Thyroid gland (tissue), 4 donors: ENCODE data around the gene SCGB1A1. TPM values are rescaled to one million over a fixed set of nuclear protein-coding genes. Genes with fewer than 3 reads are reported as not detected.
"Not testable (repeated sequence)": the region's sequence is repeated elsewhere in the genome, so short reads cannot be mapped to it uniquely, and the experiment has no call there.

Source experiments
- DNase-seq, 2 donors: peaks; one replicate each; pipeline ENCODE4 v3.0.0-alpha.2; 2019
- H3K27ac ChIP-seq, 3 donors: fragments of 200-600 bp; sonication (generic); 1 replicate in 2 of 3; 2 replicates in 1 of 3; pipeline ENCODE4 v1.5.1; 2016 to 2019; ENCODE audit warnings: mild to moderate bottlenecking in 1 of 3, moderate library complexity in 1 of 3
- H3K27me3 ChIP-seq: fragments of 200-600 bp; sonication (generic); one replicate; pipeline ENCODE4 v1.5.1; 2019
- H3K36me3 ChIP-seq, 2 donors: fragments of 200-600 bp; sonication (generic); one replicate each; pipeline ENCODE4 v1.5.1; 2016 to 2019
- H3K4me1 ChIP-seq, 2 donors: fragments of 200-600 bp; sonication (generic); one replicate each; pipeline ENCODE4 v1.5.1; 2017 to 2019
- H3K4me3 ChIP-seq, 3 donors: fragments of 200-600 bp; sonication (generic); replicated peaks in 1 of 3; 1 replicate in 2 of 3; 2 replicates in 1 of 3; pipeline ENCODE4 v1.5.1; 2016; ENCODE audit warnings: mild to moderate bottlenecking in 1 of 3
- H3K9me3 ChIP-seq: fragments of 200-600 bp; sonication (generic); one replicate; pipeline ENCODE4 v1.5.1; 2017
- POLR2A ChIP-seq, 2 donors: fragments of 450-650 bp; IDR thresholded peaks; one replicate each; pipeline ENCODE4 v1.6.1; 2017; ENCODE audit warnings: antibody characterized with exemption in 2 of 2, mild to moderate bottlenecking in 2 of 2, moderate library complexity in 1 of 2
- WGBS, 2 donors: methylation state at CpG; one replicate each; pipeline ENCODE4 v1.1.5; 2017; 5-methylcytosine and 5-hydroxymethylcytosine counted together
- intact Hi-C: fragments of 100-400 bp; cut with DNase I; formaldehyde crosslinking; loops from one replicate; pipeline ENCODE4 v1.15.1; 2023
- total RNA-seq, 4 donors: library from RNA; depleted of rRNA; stranded (reverse); fragments of >200 nt; gene quantifications; one replicate each; pipeline ENCODE4 v1.2.3, GENCODE V29; 2016
- TF ChIP-seq, protein P1 (sequence below), 6 experiments: fragments of 200-600 bp in 3 of 6; fragments of 450-650 bp in 3 of 6; sonication (generic) in 3 of 6; IDR thresholded peaks; one replicate each; pipeline ENCODE4 v1.5.1; 2016 to 2019; ENCODE audit warnings: antibody characterized with exemption in 6 of 6, mild to moderate bottlenecking in 2 of 6, inconsistent platforms in 1 of 6, moderate library complexity in 1 of 6

Gene SCGB1A1
- total RNA-seq, 4 donors from 2014 or later = not detected

- H3K27ac ChIP-seq, H3K27me3 ChIP-seq, H3K4me3 ChIP-seq, H3K4me1 ChIP-seq, intact Hi-C loops, H3K9me3 ChIP-seq, H3K36me3 ChIP-seq: not testable (repeated sequence)
- TF ChIP-seq, protein P1, sequence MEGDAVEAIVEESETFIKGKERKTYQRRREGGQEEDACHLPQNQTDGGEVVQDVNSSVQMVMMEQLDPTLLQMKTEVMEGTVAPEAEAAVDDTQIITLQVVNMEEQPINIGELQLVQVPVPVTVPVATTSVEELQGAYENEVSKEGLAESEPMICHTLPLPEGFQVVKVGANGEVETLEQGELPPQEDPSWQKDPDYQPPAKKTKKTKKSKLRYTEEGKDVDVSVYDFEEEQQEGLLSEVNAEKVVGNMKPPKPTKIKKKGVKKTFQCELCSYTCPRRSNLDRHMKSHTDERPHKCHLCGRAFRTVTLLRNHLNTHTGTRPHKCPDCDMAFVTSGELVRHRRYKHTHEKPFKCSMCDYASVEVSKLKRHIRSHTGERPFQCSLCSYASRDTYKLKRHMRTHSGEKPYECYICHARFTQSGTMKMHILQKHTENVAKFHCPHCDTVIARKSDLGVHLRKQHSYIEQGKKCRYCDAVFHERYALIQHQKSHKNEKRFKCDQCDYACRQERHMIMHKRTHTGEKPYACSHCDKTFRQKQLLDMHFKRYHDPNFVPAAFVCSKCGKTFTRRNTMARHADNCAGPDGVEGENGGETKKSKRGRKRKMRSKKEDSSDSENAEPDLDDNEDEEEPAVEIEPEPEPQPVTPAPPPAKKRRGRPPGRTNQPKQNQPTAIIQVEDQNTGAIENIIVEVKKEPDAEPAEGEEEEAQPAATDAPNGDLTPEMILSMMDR (IDR thresholded peaks at IDR 0.05) = peak; percentile 11 to 53 (median 24)
- DNase-seq = peak; percentile 17 to 36
- WGBS, 2 donors = 3 to 7% methylated on average over 9 of the region's 9 CpGs
These were observed 40.3 kb upstream of the SCGB1A1 start for GRCh38 chr11:62378459-62379063.

DNA sequence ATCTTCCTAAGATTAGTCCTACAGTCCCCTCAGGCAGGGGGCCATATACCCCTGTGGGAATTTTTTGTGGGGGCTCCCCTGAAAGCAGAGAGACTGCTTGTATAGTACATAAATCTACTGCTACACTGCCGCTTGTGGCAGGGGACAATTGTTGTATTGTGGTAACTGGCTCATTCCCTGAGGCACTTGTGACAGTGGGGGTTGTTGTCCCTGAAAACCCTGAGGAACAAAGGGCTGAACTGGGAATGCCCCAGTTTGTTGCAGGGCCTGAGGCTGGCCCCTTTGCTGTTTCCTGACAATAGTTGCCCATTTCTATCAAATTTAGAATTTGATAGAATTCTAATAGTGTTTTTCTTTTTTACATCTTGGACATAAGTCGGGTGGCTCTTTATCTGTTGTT lies 39.2 kb upstream of the SCGB1A1 start:
- H3K36me3 ChIP-seq, intact Hi-C loops: not testable (repeated sequence)

DNA sequence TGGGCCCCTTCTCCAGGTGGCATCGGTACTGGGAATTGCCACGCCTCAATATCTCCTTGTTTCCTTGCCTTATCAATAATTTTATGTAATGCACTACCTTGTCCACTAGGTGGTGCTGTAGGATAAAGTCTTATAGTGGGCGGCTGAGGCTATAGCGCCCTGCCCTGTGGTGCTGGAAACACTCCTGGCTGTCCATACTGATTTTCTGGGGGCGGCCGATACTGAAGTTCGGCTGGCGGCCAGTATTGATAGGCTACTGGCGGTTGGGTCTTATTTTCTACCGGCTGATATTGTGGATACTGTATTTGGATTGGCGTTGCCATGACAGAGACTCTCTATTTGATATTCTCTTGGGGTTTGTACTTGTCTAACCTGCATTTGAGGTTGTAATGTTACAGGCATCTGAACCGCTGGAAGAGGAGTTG lies 38.0 kb upstream of the SCGB1A1 start:
- H3K4me1 ChIP-seq, H3K9me3 ChIP-seq, H3K27me3 ChIP-seq, H3K4me3 ChIP-seq, H3K36me3 ChIP-seq, intact Hi-C loops, H3K27ac ChIP-seq: not testable (repeated sequence)
- TF ChIP-seq, protein P1 (IDR thresholded peaks at IDR 0.05) = peak; percentile 63 to 81 (median 76)
- 4 to 6% methylated on average over 11 to 12 of the region's 12 CpGs for WGBS, 2 donors
- DNase-seq = peak; percentile 27 to 40

More for the DNA sequence above, 39.2 kb upstream of the SCGB1A1 start:
- whole genome bisulfite sequencing, 2 donors = 0 to 27% methylated on average over 1 to 2 of the region's 2 CpGs
- H3K4me1 ChIP-seq, DNase-seq, H3K4me3 ChIP-seq, H3K27ac ChIP-seq, H3K27me3 ChIP-seq, H3K9me3 ChIP-seq: not testable (repeated sequence)

DNA sequence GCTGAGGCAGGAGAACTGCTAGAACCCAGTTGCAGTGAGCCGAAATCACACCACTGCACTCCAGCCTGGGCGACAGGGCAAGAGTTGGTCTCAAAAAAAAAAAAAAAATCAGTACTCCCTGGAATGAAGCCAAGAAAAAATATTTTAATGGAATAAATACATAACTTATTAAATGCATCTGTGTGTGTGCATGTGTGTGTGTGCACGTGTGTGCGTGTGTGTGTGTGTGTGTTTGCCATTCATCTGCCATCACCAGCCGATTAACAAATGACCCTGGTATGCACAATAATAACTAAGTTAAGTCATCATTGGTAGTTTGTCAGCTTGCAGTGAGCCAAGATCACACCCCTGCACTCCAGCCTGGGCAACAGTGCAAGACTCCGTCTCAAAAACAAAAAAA lies 35.0 kb upstream of the SCGB1A1 start:
- intact Hi-C loops = no loop called here
- no peak for DNase-seq
- Histone ChIP-seq H3K27me3 (no peaks in the 10 kb centered on the region), H3K4me3 (no peak overlapping the region), H3K27ac (no peak overlapping the region), H3K9me3 (no peaks in the 10 kb centered on the region), H3K36me3 (no peaks in the 10 kb centered on the region), H3K4me1 (peaks cover 0 to 3% of the 10 kb centered on the region in 2 donors)
- WGBS, 2 donors = 83 to 90% methylated on average over 6 of the region's 6 CpGs
- no peak for TF ChIP-seq POLR2A (IDR thresholded peaks at IDR 0.05)
- TF ChIP-seq, protein P1 (IDR thresholded peaks at IDR 0.05) = no peak

GRCh38 chr11:62386083-62386482 lies 32.8 kb upstream of the SCGB1A1 start:
- H3K4me3 ChIP-seq, DNase-seq, intact Hi-C loops, H3K9me3 ChIP-seq, H3K27me3 ChIP-seq, H3K36me3 ChIP-seq, H3K27ac ChIP-seq, H3K4me1 ChIP-seq: not testable (repeated sequence)
- 92 to 96% methylated on average over 3 of the region's 3 CpGs for WGBS, 2 donors

DNA sequence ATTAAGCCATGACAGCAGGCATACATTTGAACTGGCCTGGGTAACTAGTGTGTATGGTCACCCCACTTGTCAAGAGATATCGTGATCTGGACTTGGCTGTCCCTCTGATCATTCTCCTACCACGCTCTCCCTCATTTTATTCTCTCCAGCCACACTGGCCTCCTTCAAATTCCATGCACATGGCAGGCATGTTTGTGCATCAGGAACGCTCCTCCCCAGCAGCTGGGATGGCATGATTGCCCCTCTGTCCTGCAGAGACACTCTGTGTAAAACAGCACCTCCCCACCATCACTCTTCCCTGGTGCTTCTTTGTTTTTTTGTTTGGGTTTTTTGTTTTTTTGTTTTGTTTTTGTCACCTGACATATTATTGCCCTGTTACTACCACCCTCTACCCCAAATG lies 31.5 kb upstream of the SCGB1A1 start:
- DNase-seq = no peak
- TF ChIP-seq POLR2A (IDR thresholded peaks at IDR 0.05) = no peak
- TF ChIP-seq, protein P1 (IDR thresholded peaks at IDR 0.05) = no peak
- 91 to 100% methylated on average over 3 of the region's 3 CpGs for WGBS, 2 donors
- H3K36me3 ChIP-seq = no peaks in the 10 kb centered on the region
- no peaks in the 10 kb centered on the region for H3K4me1 ChIP-seq
- H3K9me3 ChIP-seq = no peaks in the 10 kb centered on the region
- intact Hi-C loops = no loop called here
- H3K4me3 ChIP-seq = no peak overlapping the region
- H3K27me3 ChIP-seq = no peaks in the 10 kb centered on the region
- no peak overlapping the region for H3K27ac ChIP-seq
